Adipocyte (in vitro differentiated cells): ENCODE measurements around the gene COQ8B.

Experiments
- DNase-seq: peaks from one replicate; pipeline ENCODE4 v3.0.0-alpha.2; 2015; ENCODE audit warnings: low read depth
- H3K27me3 ChIP-seq: replicated peaks from 2 replicates; pipeline ENCODE4 v1.7.0; 2013; ENCODE audit warnings: mild to moderate bottlenecking, low read length, moderate library complexity; ENCODE audit not compliant: control insufficient read depth, insufficient read depth
- H3K36me3 ChIP-seq: 2 replicates; pipeline ENCODE4 v1.7.0; 2013; ENCODE audit warnings: low read length, mild to moderate bottlenecking, moderate library complexity; ENCODE audit not compliant: control insufficient read depth, insufficient read depth, severe bottlenecking
- H3K4me1 ChIP-seq: 2 replicates; pipeline ENCODE4 v1.7.0; 2013; ENCODE audit warnings: mild to moderate bottlenecking, low read length, moderate library complexity; ENCODE audit not compliant: control insufficient read depth, insufficient read depth
- H3K4me3 ChIP-seq: 2 replicates; pipeline ENCODE4 v1.7.0; 2013; ENCODE audit warnings: mild to moderate bottlenecking, low read length, moderate library complexity
- H3K9ac ChIP-seq: 2 replicates; pipeline ENCODE4 v1.7.0; 2013; ENCODE audit warnings: mild to moderate bottlenecking, low read length, moderate library complexity
- H3K9me3 ChIP-seq: 2 replicates; pipeline ENCODE4 v1.7.0; 2013; ENCODE audit warnings: mild to moderate bottlenecking, low read length, moderate library complexity; ENCODE audit not compliant: control insufficient read depth

The COQ8B gene

GRCh38 chr19:40713939-40714338 is 2.7 kb downstream of the COQ8B start:
- H3K4me3 ChIP-seq, result peak overlapping the region; percentile 98

GRCh38 chr19:40709817-40710216 is 6.9 kb downstream of the COQ8B start:
- Histone ChIP-seq H3K4me3 (no peak overlapping the region), H3K9me3 (no peaks in the 10 kb centered on the region), H3K27me3 (no peaks in the 10 kb centered on the region), H3K9ac (no peak overlapping the region), H3K36me3 (peaks cover 38% of the 10 kb centered on the region), H3K4me1 (peaks cover 15% of the 10 kb centered on the region)
- DNase-seq, result no peak

More at GRCh38 chr19:40713939-40714338, 2.7 kb downstream of the COQ8B start:
- peaks cover 16% of the 10 kb centered on the region for H3K4me1 ChIP-seq
- H3K9ac ChIP-seq, result peak overlapping the region; percentile 100
- H3K9me3 ChIP-seq, result no peaks in the 10 kb centered on the region
- H3K27me3 ChIP-seq, result no peaks in the 10 kb centered on the region
- no peak for DNase-seq
- peaks cover 14% of the 10 kb centered on the region for H3K36me3 ChIP-seq

- no peak overlapping the region for H3K4me3 ChIP-seq
- peaks cover 59% of the 10 kb centered on the region for H3K36me3 ChIP-seq
- no peaks in the 10 kb centered on the region for H3K27me3 ChIP-seq
- DNase-seq, result no peak
- no peaks in the 10 kb centered on the region for H3K9me3 ChIP-seq
- no peak overlapping the region for H3K9ac ChIP-seq
- peaks cover 11% of the 10 kb centered on the region for H3K4me1 ChIP-seq
These were observed 9.1 kb downstream of the COQ8B start for GRCh38 chr19:40707615-40708014.

GRCh38 chr19:40705950-40706619 is 10.6 kb downstream of the COQ8B start:
- Histone ChIP-seq H3K9ac (no peak overlapping the region), H3K36me3 (peaks cover 72% of the 10 kb centered on the region), H3K27me3 (no peaks in the 10 kb centered on the region), H3K9me3 (no peaks in the 10 kb centered on the region), H3K4me1 (peaks cover 11% of the 10 kb centered on the region), H3K4me3 (no peak overlapping the region)
- no peak for DNase-seq

GRCh38 chr19:40705362-40705651 is 11.4 kb downstream of the COQ8B start:
- Histone ChIP-seq H3K4me3 (no peak overlapping the region), H3K9ac (no peak overlapping the region), H3K4me1 (peaks cover 11% of the 10 kb centered on the region), H3K9me3 (no peaks in the 10 kb centered on the region), H3K27me3 (no peaks in the 10 kb centered on the region), H3K36me3 (peaks cover 77% of the 10 kb centered on the region)
- no peak for DNase-seq

GRCh38 chr19:40704491-40705361 is 12.0 kb downstream of the COQ8B start:
- Histone ChIP-seq H3K36me3 (peaks cover 74% of the 10 kb centered on the region), H3K4me1 (peaks cover 11% of the 10 kb centered on the region), H3K4me3 (no peak overlapping the region), H3K9me3 (no peaks in the 10 kb centered on the region), H3K27me3 (no peaks in the 10 kb centered on the region), H3K9ac (no peak overlapping the region)
- DNase-seq, result no peak

GRCh38 chr19:40703029-40703755 is 13.5 kb downstream of the COQ8B start:
- DNase-seq, result no peak

GRCh38 chr19:40702337-40703012 is 14.2 kb downstream of the COQ8B start:
- no peaks in the 10 kb centered on the region for H3K9me3 ChIP-seq
- peaks cover 51% of the 10 kb centered on the region for H3K36me3 ChIP-seq
- H3K27me3 ChIP-seq, result no peaks in the 10 kb centered on the region
- no peak overlapping the region for H3K9ac ChIP-seq
- peaks cover 11% of the 10 kb centered on the region for H3K4me1 ChIP-seq
- no peak overlapping the region for H3K4me3 ChIP-seq
- peak; percentile 35 for DNase-seq

More at GRCh38 chr19:40703029-40703755, 13.5 kb downstream of the COQ8B start:
- Histone ChIP-seq H3K36me3 (peaks cover 59% of the 10 kb centered on the region), H3K27me3 (no peaks in the 10 kb centered on the region), H3K4me1 (peaks cover 11% of the 10 kb centered on the region), H3K9me3 (no peaks in the 10 kb centered on the region), H3K9ac (no peak overlapping the region), H3K4me3 (no peak overlapping the region)

- peaks cover 49% of the 10 kb centered on the region for H3K36me3 ChIP-seq
- no peak for DNase-seq
- H3K27me3 ChIP-seq, result no peaks in the 10 kb centered on the region
- H3K4me1 ChIP-seq, result peaks cover 11% of the 10 kb centered on the region
- H3K9ac ChIP-seq, result no peak overlapping the region
- no peak overlapping the region for H3K4me3 ChIP-seq
- no peaks in the 10 kb centered on the region for H3K9me3 ChIP-seq
These were observed 14.9 kb downstream of the COQ8B start for GRCh38 chr19:40701758-40702157.

GRCh38 chr19:40700083-40700482 is 16.6 kb downstream of the COQ8B start:
- no peaks in the 10 kb centered on the region for H3K27me3 ChIP-seq
- no peak overlapping the region for H3K9ac ChIP-seq
- H3K9me3 ChIP-seq, result no peaks in the 10 kb centered on the region
- H3K4me1 ChIP-seq, result peaks cover 4% of the 10 kb centered on the region
- DNase-seq, result no peak
- H3K36me3 ChIP-seq, result peaks cover 56% of the 10 kb centered on the region
- H3K4me3 ChIP-seq, result no peak overlapping the region

DNA sequence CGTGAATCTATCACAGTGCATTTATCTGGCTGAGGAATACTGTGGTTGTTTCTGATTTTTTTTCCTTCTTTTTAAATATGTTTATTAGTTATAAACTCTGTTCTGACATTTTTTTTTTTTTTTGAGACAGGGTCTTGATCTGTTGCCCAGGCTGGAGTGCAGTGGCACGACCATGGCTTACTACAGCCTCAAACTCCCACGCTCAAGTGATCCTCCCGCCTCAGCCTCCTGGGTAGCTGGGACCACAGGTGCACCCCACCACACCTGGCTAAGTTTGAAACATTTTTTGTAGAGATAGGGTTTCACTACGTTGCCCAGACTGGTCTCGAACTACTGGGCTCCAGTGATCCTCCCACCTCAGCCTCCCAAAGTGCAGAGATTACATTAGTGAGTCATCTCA is 19.7 kb downstream of the COQ8B start:
- H3K9me3 ChIP-seq, result no peaks in the 10 kb centered on the region
- no peaks in the 10 kb centered on the region for H3K4me1 ChIP-seq
- no peak overlapping the region for H3K4me3 ChIP-seq
- no peaks in the 10 kb centered on the region for H3K27me3 ChIP-seq
- no peak overlapping the region for H3K9ac ChIP-seq
- no peak for DNase-seq
- H3K36me3 ChIP-seq, result peaks cover 35% of the 10 kb centered on the region
